DND-41 (cell line): Measurements from ENCODE around the gene MEIOB.

ENCODE experiments used
- ATAC-seq: fragments of 200-7000 bp; cut with Tn5 transposase; 3 replicates; pipeline ENCODE4 v1.9.1; 2021; ENCODE audit warnings: low read depth; ENCODE audit not compliant: insufficient read depth
- DNase-seq: peaks from one replicate; pipeline ENCODE4 v3.0.0-alpha.2; 2020
- H2AFZ ChIP-seq: 2 replicates; pipeline ENCODE4 v1.6.0; 2012; ENCODE audit warnings: low read depth, low read length
- H3K27ac ChIP-seq: 2 replicates; pipeline ENCODE4 v1.5.1; 2012; ENCODE audit warnings: low read length, inconsistent platforms
- H3K27me3 ChIP-seq: fragments of 200-600 bp; sonication (generic); 2 replicates; pipeline ENCODE4 v1.6.0; 2012; ENCODE audit warnings: low read length, mild to moderate bottlenecking, inconsistent platforms; ENCODE audit not compliant: insufficient read depth, poor library complexity
- H3K36me3 ChIP-seq: 2 replicates; pipeline ENCODE4 v1.5.1; 2012; ENCODE audit warnings: low read length, inconsistent platforms; ENCODE audit not compliant: insufficient read depth
- H3K4me1 ChIP-seq: 2 replicates; pipeline ENCODE4 v1.5.1; 2012; ENCODE audit warnings: mild to moderate bottlenecking, low read length; ENCODE audit not compliant: insufficient read depth
- H3K4me2 ChIP-seq: 2 replicates; pipeline ENCODE4 v1.6.0; 2012; ENCODE audit warnings: mild to moderate bottlenecking, moderate library complexity, low read length, inconsistent platforms; ENCODE audit not compliant: insufficient read depth
- H3K4me3 ChIP-seq, 2 experiments: fragments of 200-600 bp in 1 of 2; shearing (Covaris generic) in 1 of 2; 2 replicates each; pipeline ENCODE4 v1.5.1; 2012 to 2016; ENCODE audit warnings: inconsistent platforms in 2 of 2, low read length in 2 of 2, mild to moderate bottlenecking in 2 of 2, low read depth in 1 of 2, moderate library complexity in 1 of 2
- H3K79me2 ChIP-seq: 2 replicates; pipeline ENCODE4 v1.6.0; 2012; ENCODE audit warnings: low read length, inconsistent platforms; ENCODE audit not compliant: insufficient read depth
- H3K9ac ChIP-seq: 2 replicates; pipeline ENCODE4 v1.6.0; 2012; ENCODE audit warnings: low read depth, mild to moderate bottlenecking, inconsistent platforms, low read length, moderate library complexity
- H3K9me3 ChIP-seq: 2 replicates; pipeline ENCODE4 v1.5.1; 2012; ENCODE audit warnings: low read length, moderate library complexity, mild to moderate bottlenecking, inconsistent platforms; ENCODE audit not compliant: insufficient read depth, severe bottlenecking
- H4K20me1 ChIP-seq: 2 replicates; pipeline ENCODE4 v1.6.0; 2012; ENCODE audit warnings: low read length; ENCODE audit not compliant: insufficient read depth
- EZH2 ChIP-seq: IDR thresholded peaks from 3 replicates; pipeline ENCODE4 v1.6.1; 2012; ENCODE audit warnings: borderline replicate concordance, low read depth, mild to moderate bottlenecking, moderate library complexity, low read length, inconsistent platforms; ENCODE audit not compliant: severe bottlenecking
- TF ChIP-seq, protein P1 (sequence below): IDR thresholded peaks from 2 replicates; pipeline ENCODE4 v1.5.1; 2012; ENCODE audit warnings: borderline replicate concordance, low read length, moderate library complexity, mild to moderate bottlenecking; ENCODE audit not compliant: poor library complexity, severe bottlenecking; ENCODE audit errors: extremely low read depth

Gene MEIOB

DNA sequence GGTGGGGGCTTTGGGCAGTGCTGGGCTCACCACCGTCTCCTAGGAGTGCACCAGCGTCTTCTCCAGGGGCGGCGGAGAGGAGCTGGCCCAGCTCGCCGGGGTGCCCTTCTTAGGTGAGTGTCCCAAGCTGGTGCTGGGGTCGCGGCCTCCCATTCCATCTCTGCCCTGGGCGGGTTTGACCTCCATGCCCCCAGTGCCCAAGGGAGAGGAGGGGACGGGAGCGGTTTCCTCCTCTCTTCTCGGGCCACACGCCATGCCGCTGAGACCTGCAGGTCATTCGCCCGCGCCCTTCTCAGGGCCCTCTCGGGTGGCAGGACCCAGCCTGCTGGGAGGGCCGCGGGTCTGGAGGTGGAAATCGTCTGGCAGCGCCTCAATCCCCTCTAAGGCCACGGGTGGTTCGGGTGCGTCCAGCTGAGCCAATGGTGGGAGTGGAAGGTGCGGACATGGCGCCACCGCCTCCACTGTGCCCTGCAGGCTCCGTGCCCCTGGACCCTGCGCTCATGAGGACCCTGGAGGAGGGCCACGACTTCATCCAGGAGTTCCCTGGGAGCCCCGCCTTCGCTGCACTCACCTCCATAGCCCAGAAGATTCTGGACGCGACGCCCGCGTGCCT is 83.8 kb downstream of the MEIOB start:
- no peak overlapping the region for H3K4me3 ChIP-seq
- H3K4me2 ChIP-seq: no peak overlapping the region
- DNase-seq (no peak), ATAC-seq (no peak)
- H3K4me1 ChIP-seq: peaks cover 25% of the 10 kb centered on the region
- H3K27me3 ChIP-seq: no peaks in the 10 kb centered on the region
- no peak overlapping the region for H3K9ac ChIP-seq
- peaks cover 49% of the 10 kb centered on the region for H3K79me2 ChIP-seq
- no peak overlapping the region for H2AFZ ChIP-seq
- H3K9me3 ChIP-seq: no peaks in the 10 kb centered on the region
- peaks cover 65% of the 10 kb centered on the region for H3K36me3 ChIP-seq
- H3K27ac ChIP-seq: no peak overlapping the region
- TF ChIP-seq EZH2: no peak
- TF ChIP-seq, protein P1, sequence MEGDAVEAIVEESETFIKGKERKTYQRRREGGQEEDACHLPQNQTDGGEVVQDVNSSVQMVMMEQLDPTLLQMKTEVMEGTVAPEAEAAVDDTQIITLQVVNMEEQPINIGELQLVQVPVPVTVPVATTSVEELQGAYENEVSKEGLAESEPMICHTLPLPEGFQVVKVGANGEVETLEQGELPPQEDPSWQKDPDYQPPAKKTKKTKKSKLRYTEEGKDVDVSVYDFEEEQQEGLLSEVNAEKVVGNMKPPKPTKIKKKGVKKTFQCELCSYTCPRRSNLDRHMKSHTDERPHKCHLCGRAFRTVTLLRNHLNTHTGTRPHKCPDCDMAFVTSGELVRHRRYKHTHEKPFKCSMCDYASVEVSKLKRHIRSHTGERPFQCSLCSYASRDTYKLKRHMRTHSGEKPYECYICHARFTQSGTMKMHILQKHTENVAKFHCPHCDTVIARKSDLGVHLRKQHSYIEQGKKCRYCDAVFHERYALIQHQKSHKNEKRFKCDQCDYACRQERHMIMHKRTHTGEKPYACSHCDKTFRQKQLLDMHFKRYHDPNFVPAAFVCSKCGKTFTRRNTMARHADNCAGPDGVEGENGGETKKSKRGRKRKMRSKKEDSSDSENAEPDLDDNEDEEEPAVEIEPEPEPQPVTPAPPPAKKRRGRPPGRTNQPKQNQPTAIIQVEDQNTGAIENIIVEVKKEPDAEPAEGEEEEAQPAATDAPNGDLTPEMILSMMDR: no peak
- H4K20me1 ChIP-seq: peaks cover 79% of the 10 kb centered on the region

DNA sequence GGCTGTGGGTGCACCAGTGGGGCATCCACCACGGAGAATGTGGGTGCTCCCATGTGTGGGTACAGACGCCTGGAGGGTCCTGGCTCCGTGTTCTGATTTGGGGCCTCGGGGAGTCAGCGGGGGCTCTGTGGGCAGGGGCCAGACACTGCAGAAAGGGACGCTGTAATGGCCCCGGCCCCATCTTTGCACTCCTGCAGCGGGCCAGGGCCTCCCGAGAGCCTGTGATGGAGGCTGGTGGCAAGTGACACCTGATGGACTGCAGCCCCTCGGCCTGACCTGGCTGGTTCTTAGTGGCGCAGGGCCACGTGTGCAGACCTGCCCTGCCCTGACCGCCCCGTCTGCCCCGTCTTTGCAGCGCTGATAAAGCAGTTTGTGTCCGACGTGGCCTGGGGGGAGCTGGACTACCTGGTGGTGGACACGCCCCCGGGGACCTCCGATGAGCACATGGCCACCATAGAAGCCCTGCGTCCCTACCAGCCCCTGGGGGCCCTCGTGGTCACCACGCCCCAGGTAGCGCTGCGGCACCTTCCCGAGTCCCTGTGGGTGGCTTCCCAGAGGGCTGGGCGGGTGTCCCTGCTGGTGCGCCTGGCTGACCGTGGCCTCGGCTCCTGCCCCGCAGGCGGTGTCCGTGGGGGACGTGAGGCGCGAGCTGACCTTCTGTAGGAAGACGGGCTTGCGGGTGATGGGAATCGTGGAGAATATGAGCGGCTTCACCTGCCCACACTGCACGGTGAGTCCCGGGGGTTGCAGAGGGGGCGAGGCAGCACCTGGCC is 84.5 kb downstream of the MEIOB start:
- DNase-seq (no peak), ATAC-seq (no peak)
- TF ChIP-seq, protein P1: no peak
- TF ChIP-seq EZH2: no peak
- Histone ChIP-seq H3K4me3 (no peak overlapping the region), H3K4me2 (no peak overlapping the region), H3K36me3 (peaks cover 69% of the 10 kb centered on the region), H3K27ac (no peak overlapping the region), H3K9ac (no peak overlapping the region), H3K79me2 (peaks cover 53% of the 10 kb centered on the region), H4K20me1 (peaks cover 81% of the 10 kb centered on the region), H3K4me1 (peaks cover 25% of the 10 kb centered on the region), H3K9me3 (no peaks in the 10 kb centered on the region), H2AFZ (no peak overlapping the region), H3K27me3 (no peaks in the 10 kb centered on the region)

DNA sequence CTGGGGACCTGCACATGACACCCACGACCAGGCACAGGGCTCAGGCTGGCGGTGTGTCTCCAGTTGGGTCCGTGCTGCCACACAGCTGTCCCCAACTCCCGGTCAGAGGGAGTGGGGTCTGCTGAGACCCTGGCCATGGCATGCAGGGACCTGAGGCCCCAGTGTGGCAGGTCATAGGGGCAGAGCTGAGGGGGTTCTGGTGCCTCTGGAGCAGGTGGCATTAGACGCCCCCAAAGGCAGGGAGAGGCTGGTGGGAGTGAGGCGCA is 85.0 kb downstream of the MEIOB start:
- DNase-seq: no peak
- Histone ChIP-seq H3K27me3 (no peaks in the 10 kb centered on the region), H3K36me3 (peaks cover 69% of the 10 kb centered on the region), H4K20me1 (peaks cover 81% of the 10 kb centered on the region), H3K9me3 (no peaks in the 10 kb centered on the region), H3K9ac (no peak overlapping the region), H3K79me2 (peaks cover 57% of the 10 kb centered on the region), H2AFZ (no peak overlapping the region), H3K27ac (no peak overlapping the region), H3K4me2 (no peak overlapping the region), H3K4me1 (peaks cover 25% of the 10 kb centered on the region), H3K4me3 (no peak overlapping the region)
- no peak for ATAC-seq
- no peak for TF ChIP-seq EZH2
- TF ChIP-seq, protein P1: no peak
